ENCODE results near the gene DNAH1.

DNA sequence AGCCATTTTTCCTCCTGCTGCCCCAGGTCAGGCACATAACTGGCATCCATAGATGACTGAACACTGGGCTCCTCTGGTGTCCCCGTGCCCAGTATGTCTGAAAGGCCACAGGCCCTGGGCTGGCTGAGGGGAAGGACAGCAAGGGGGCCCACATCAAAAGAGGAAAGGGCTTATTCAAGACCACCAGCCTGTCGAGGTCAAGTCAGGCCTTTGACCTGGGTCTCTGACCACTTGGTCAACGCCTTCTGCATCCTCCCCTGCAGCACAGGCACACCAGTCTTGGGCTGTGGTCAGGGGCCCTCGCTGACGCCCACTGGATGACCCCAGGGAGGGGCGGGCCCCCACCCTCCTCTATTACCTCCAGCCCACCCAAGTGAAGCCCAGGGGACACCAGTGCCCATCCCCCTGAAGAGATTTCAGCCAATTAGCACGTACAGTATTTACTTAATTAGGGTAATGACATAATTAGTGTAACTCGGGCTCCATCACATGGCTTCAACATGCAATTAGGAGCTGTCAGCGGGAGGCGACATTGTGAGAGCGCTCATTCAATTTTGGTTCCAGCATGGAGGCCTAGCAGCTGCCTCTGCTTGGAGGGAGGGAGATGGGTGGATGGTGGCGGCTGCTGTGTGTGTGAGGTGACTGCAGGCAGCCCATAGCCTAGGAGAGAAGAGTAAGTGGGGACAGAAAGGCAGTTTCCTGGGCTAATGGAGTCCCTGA is 13.5 kb upstream of the DNAH1 start:
- TF ChIP-seq, protein P1, sequence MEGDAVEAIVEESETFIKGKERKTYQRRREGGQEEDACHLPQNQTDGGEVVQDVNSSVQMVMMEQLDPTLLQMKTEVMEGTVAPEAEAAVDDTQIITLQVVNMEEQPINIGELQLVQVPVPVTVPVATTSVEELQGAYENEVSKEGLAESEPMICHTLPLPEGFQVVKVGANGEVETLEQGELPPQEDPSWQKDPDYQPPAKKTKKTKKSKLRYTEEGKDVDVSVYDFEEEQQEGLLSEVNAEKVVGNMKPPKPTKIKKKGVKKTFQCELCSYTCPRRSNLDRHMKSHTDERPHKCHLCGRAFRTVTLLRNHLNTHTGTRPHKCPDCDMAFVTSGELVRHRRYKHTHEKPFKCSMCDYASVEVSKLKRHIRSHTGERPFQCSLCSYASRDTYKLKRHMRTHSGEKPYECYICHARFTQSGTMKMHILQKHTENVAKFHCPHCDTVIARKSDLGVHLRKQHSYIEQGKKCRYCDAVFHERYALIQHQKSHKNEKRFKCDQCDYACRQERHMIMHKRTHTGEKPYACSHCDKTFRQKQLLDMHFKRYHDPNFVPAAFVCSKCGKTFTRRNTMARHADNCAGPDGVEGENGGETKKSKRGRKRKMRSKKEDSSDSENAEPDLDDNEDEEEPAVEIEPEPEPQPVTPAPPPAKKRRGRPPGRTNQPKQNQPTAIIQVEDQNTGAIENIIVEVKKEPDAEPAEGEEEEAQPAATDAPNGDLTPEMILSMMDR (IDR thresholded peaks at IDR 0.05; ENCODE audit: low read length), result no peak
- TF ChIP-seq EZH2 (optimal IDR thresholded peaks at IDR 0.05; ENCODE audit: low read depth, low read length) (no peak), EZH2phosphoT487 (IDR thresholded peaks at IDR 0.05; ENCODE audit: low read length) (no peak)
